GM20000 (cell line): Measurements from ENCODE around the gene UNC119.

ENCODE experiments used
- DNase-seq: peaks from one replicate; pipeline ENCODE4 v3.0.0; 2012; ENCODE audit warnings: low spot score
- TF ChIP-seq, protein P1 (sequence below): IDR thresholded peaks from 2 replicates; pipeline ENCODE4 v1.5.1; 2012; ENCODE audit warnings: mild to moderate bottlenecking, control low read depth; ENCODE audit errors: extremely low read depth, missing control alignments

The UNC119 gene

GRCh38 chr17:28572259-28573039 lies 20.0 kb upstream of the UNC119 start:
- no peak for DNase-seq
- TF ChIP-seq, protein P1, sequence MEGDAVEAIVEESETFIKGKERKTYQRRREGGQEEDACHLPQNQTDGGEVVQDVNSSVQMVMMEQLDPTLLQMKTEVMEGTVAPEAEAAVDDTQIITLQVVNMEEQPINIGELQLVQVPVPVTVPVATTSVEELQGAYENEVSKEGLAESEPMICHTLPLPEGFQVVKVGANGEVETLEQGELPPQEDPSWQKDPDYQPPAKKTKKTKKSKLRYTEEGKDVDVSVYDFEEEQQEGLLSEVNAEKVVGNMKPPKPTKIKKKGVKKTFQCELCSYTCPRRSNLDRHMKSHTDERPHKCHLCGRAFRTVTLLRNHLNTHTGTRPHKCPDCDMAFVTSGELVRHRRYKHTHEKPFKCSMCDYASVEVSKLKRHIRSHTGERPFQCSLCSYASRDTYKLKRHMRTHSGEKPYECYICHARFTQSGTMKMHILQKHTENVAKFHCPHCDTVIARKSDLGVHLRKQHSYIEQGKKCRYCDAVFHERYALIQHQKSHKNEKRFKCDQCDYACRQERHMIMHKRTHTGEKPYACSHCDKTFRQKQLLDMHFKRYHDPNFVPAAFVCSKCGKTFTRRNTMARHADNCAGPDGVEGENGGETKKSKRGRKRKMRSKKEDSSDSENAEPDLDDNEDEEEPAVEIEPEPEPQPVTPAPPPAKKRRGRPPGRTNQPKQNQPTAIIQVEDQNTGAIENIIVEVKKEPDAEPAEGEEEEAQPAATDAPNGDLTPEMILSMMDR: no peak

- DNase-seq: peak; percentile 92
- TF ChIP-seq, protein P1: no peak
Observed at GRCh38 chr17:28571361-28572122, 19.1 kb upstream of the UNC119 start, which contains the start of gene PIGS. TSS of gene PIGS (minus strand) at chr17:28571524. CDS start at chr17:28571496, 28 bp downstream.

DNA sequence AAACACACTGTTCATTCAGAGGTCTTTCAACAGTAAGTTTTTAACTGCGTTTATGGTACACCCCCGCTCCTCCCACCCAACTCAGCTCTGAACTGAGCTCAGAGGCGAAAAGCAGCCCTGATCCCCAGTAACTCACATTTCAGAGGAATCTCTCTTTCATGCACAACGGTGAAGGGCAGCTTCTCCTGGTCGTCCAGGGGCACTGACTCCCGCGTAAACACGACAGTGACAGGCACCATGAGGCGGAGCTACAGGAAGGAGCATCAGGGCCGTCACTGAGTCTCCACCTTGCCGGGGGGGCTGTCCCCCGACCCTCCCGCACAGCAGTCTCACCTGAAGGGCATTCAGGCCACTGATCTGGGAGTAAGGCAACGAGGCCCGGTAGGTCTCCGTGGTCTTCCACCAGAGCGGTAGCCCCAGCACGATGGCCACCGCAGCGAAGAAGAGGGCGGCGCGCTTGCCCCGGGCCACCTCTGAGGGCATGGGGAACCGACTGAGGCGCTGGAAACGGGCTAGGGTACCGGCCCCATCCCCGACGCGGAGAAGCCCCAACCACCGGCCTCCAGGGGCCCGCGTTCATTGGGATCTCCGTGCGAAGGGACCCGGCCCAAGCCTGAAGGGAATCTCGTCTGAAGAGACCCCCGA lies 18.4 kb upstream of the UNC119 start:
- peak; percentile 52 for DNase-seq
- TF ChIP-seq, protein P1: no peak

DNA sequence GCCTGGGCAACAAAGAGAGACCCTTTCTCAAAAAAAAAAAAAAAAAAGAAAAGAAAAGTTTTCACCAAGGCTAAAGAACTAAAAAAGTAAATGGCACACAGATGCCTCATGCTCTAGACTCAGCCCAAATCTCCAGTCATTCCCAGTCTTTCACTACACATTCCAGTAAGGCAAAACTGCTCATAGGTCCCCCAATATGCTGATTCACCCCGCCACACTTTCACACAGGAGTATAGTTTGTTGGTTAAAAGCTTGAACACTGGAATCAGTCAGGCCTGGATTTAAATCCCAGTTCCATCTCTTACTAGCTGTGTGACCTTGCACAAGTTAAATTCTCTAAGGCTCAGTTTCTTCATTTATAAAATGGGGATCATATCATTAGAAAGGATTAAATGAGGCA lies 17.0 kb upstream of the UNC119 start:
- TF ChIP-seq, protein P1: no peak
- no peak for DNase-seq

GRCh38 chr17:28567604-28568003 lies 15.2 kb upstream of the UNC119 start:
- TF ChIP-seq, protein P1: no peak
- peak; percentile 65 for DNase-seq

- TF ChIP-seq, protein P1: no peak
- no peak for DNase-seq
Observed at GRCh38 chr17:28563475-28563874, 11.1 kb upstream of the UNC119 start.

DNA sequence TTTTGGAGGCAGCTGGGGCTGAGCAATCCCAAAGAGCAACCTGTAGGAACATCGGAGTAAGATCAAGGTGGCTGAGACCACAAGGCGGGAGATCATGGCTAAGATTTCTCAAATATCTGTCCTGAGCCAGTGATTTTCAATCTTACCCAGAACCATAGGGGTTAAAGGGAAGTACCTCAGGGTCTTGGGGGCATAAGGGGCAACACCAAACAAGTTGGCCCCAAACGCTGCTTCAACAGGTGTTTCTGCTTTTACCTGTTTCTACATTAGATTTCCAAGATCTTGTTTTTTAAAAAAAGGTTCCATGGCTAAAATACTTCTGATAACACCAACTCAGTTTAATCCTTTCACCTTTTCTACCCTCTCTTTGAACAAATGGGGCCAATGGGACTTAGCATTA lies 2.6 kb upstream of the UNC119 start:
- DNase-seq: no peak
- TF ChIP-seq, protein P1: no peak
